Measurements from ENCODE around the gene KIF3C.

The KIF3C gene

GRCh38 chr2:25878361-25879132, 103.8 kb downstream of the KIF3C start, which contains the start of gene ASXL2:
Gene ASXL2 (minus strand): TSS chr2:25878487. CDS start chr2:25878222, 265 bp downstream.
- peaks cover 13% of the 10 kb centered on the region for H3K36me3 Mint-ChIP-seq (ENCODE audit: low read depth)
- H3K4me1 Mint-ChIP-seq (ENCODE audit: low read depth) = peaks cover 40% of the 10 kb centered on the region
- DNase-seq (ENCODE audit: low spot score) = peak; percentile 99
- no peaks in the 10 kb centered on the region for H3K27me3 Mint-ChIP-seq (ENCODE audit: low read depth)
- H3K27ac Mint-ChIP-seq = peak within 1 kb of the TSS; percentile 95
- H3K4me3 Mint-ChIP-seq = peak within 1 kb of the TSS; percentile 90
- H3K9me3 Mint-ChIP-seq = no peaks in the 10 kb centered on the region

GRCh38 chr2:25877431-25878360, 104.6 kb downstream of the KIF3C start:
- Mint-ChIP-seq H3K36me3 (ENCODE audit: low read depth) (peaks cover 14% of the 10 kb centered on the region), H3K27me3 (ENCODE audit: low read depth) (no peaks in the 10 kb centered on the region), H3K27ac (peak overlapping the region; percentile 95), H3K4me1 (ENCODE audit: low read depth) (peaks cover 42% of the 10 kb centered on the region), H3K4me3 (peak overlapping the region; percentile 90), H3K9me3 (no peaks in the 10 kb centered on the region)
- DNase-seq (ENCODE audit: low spot score) = peak; percentile 49

All from T-helper 2 cell treated with Interferon-gamma antibody and Interleukin-4, amounts not matched to agents 5 μg/mL and 100 μg/mL, for 36 hours (primary cell).